CD4-positive, alpha-beta memory T cell (primary cell): Measurements from ENCODE around the gene MLLT6. TPM values are rescaled to one million over a fixed set of nuclear protein-coding genes. Genes with fewer than 3 reads are reported as not detected.

Experiments used
- CTCF ChIA-PET: fragments of 350-600 bp; sonication (Branson Sonifier 250); formaldehyde crosslinking; loops from one replicate; lab custom pipeline; 2021; ENCODE audit warnings: inconsistent platforms; ENCODE audit not compliant: partially characterized antibody; lab: Charles Lee
- POLR2A ChIA-PET: fragments of 350-600 bp; sonication (Branson Sonifier 250); formaldehyde crosslinking; loops from one replicate; lab custom pipeline; 2021; ENCODE audit not compliant: partially characterized antibody; lab: Charles Lee
- DNase-seq, 5 donors: peaks; one replicate each; pipeline versions ENCODE4 v3.0.0 to v3.0.0-alpha.2; 2020 to 2022; ENCODE audit warnings: mixed read lengths in 1 of 5
- H3K27ac ChIP-seq: one replicate; pipeline ENCODE4 v1.7.0; 2013; ENCODE audit warnings: low read depth, low read length
- H3K27me3 ChIP-seq: 2 replicates; pipeline ENCODE4 v1.7.0; 2013; ENCODE audit warnings: mild to moderate bottlenecking, low read length, moderate library complexity; ENCODE audit not compliant: insufficient read depth
- H3K36me3 ChIP-seq: 2 replicates; pipeline ENCODE4 v1.7.0; 2013; ENCODE audit warnings: mild to moderate bottlenecking, low read length, moderate library complexity; ENCODE audit not compliant: insufficient read depth
- H3K4me1 ChIP-seq: 2 replicates; pipeline ENCODE4 v1.7.0; 2013; ENCODE audit warnings: mild to moderate bottlenecking, low read length, moderate library complexity; ENCODE audit not compliant: insufficient read depth
- H3K4me3 ChIP-seq, 2 donors: one replicate each; pipeline ENCODE4 v1.7.0; 2013; ENCODE audit warnings: low read length in 2 of 2, mild to moderate bottlenecking in 1 of 2
- H3K9me3 ChIP-seq, 2 donors: one replicate each; pipeline ENCODE4 v1.7.0; 2013; ENCODE audit warnings: low read length in 2 of 2, control low read depth in 1 of 2; ENCODE audit not compliant: control insufficient read depth in 1 of 2
- H3K27ac Mint-ChIP-seq, 7 donors: one replicate each; pipeline ENCODE4 v1.8.0; 2020 to 2021; ENCODE audit warnings: mixed read lengths in 7 of 7, mild to moderate bottlenecking in 6 of 7, inconsistent platforms in 3 of 7, moderate library complexity in 3 of 7
- H3K27me3 Mint-ChIP-seq, 2 donors: one replicate each; pipeline ENCODE4 v1.8.0; 2020 to 2021; ENCODE audit warnings: mixed read lengths in 2 of 2
- H3K36me3 Mint-ChIP-seq, 2 donors: one replicate each; pipeline ENCODE4 v1.8.0; 2020 to 2021; ENCODE audit warnings: mixed read lengths in 2 of 2, inconsistent platforms in 1 of 2, mild to moderate bottlenecking in 1 of 2
- H3K4me1 Mint-ChIP-seq, 4 donors: one replicate each; pipeline ENCODE4 v1.8.0; 2020 to 2021; ENCODE audit warnings: mixed read lengths in 4 of 4, mild to moderate bottlenecking in 1 of 4
- H3K4me3 Mint-ChIP-seq, 8 donors: one replicate each; pipeline ENCODE4 v1.8.0; 2020 to 2021; ENCODE audit warnings: mixed read lengths in 8 of 8, mild to moderate bottlenecking in 7 of 8, moderate library complexity in 6 of 8, inconsistent platforms in 3 of 8
- H3K9me3 Mint-ChIP-seq, 8 donors: one replicate each; pipeline ENCODE4 v1.8.0; 2020 to 2021; ENCODE audit warnings: mixed read lengths in 8 of 8, mild to moderate bottlenecking in 5 of 8, inconsistent platforms in 3 of 8, moderate library complexity in 1 of 8
- intact Hi-C: fragments of 100-400 bp; cut with micrococcal nuclease; formaldehyde crosslinking; loops from one replicate; pipeline ENCODE4 v1.15.1; 2023
- polyA plus RNA-seq, 2 donors: library from polyadenylated mRNA; unstranded; fragments of 300-500 nt; fragmentation: Illumina TruSeq; gene quantifications; one replicate each; pipeline ENCODE4 v1.2.3, GENCODE V29; 2021
- total RNA-seq, 2 experiments: library from RNA; stranded (reverse); gene quantifications; one replicate each; pipeline ENCODE4 v1.2.3, GENCODE V29; 2021

The MLLT6 gene
- total and polyA plus RNA-seq, 4 experiments from 2014 or later, result 3.0 to 505 (median 254) TPM

DNA sequence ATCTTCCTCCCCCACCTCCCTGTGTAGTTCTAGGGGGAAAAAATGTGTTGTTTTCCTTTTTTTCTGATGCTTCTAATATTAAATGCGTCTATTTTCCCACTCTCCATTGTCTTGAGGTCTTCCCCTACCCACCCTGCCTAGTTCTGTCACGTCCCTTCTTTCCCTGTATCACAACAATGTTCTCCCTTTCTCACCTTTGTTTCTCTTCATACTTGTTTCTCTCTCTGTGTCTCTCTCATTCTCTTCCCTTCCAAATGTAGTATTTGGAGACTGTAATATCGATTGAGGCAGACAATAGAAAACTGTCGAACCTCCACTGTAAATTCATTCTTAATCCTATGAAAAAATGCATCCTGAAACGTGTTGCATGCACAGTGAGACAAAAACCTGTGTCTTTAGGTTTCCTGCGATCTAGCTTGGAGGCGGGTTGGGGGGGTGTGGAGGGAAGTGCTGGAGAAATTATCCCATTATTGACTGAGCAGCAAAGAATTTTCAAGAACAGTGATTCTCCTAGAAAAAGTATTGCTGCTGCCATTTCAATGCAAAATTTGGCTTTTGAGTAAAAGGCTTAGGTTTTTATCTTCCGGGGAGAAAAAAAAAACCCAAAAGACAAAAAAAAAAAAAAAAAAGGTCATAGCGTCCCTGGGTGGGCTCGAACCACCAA lies 46.2 kb downstream of the MLLT6 start:
- H3K4me3 ChIP-seq, result peak overlapping the region; percentile 46 to 94

DNA sequence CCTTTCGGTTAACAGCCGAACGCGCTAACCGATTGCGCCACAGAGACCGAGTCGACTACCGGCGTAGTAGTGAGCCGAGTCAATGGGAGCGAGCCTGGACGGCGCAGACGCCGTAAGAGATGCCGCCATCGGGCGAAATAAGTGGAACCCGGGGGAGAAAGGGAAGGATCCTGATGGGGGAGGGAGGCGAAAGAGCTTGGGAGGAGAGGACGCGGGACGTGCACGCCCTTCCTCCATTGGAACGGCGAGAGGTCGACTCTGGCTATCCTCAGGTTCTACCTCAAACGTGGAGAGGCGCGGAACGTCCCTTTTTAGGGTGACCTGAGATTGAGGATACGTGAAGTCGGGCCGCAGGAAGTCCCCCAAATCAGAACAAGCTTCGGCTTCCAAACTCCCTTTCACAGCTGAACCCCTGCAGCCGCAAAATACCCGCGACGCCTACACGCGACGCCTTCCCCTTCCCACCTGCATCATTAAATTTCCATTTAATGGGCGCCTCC lies 46.8 kb downstream of the MLLT6 start:
- peaks cover 25 to 57% (median 44%) of the 10 kb centered on the region in 4 donors for H3K4me1 Mint-ChIP-seq
- H3K9me3 Mint-ChIP-seq, result peaks cover 0 to 14% (median 0%) of the 10 kb centered on the region in 8 donors
- peaks cover 8 to 17% of the 10 kb centered on the region in 2 donors for H3K27me3 Mint-ChIP-seq
- ChIA-PET CTCF (interaction anchor here (0.9 to 1.4 kb wide), 7 partner anchors 12 to 194 kb away, joined by 3 to 10 read pairs (median 4); no protein-coding TSS in a partner anchor), POLR2A (interaction anchor here (0.6 to 5.5 kb wide), 22 partner anchors 11 to 448 kb away, joined by 3 to 50 read pairs (median 6); partner anchors contain the start of genes CISD3, CWC25, LASP1 and MLLT6)
- H3K36me3 Mint-ChIP-seq, result peaks cover 18 to 34% of the 10 kb centered on the region in 2 donors
- peaks cover 15% of the 10 kb centered on the region for H3K36me3 ChIP-seq
- H3K27me3 ChIP-seq, result peaks cover 29% of the 10 kb centered on the region
- peaks cover 61% of the 10 kb centered on the region for H3K4me1 ChIP-seq
- H3K9me3 ChIP-seq, result no peaks in the 10 kb centered on the region
- H3K4me3 Mint-ChIP-seq, result peak overlapping the region; percentile 95 to 100 (median 99)
- intact Hi-C loops, result loop anchor here (1.0 to 5.0 kb wide), 10 partner anchors 24 to 401 kb away; partner anchors contain the start of genes CWC25, PIP4K2B and RPL23
- peak overlapping the region; percentile 67 to 94 for H3K4me3 ChIP-seq
- peak overlapping the region; percentile 84 for H3K27ac ChIP-seq
- peak; percentile 85 to 87 (median 86) for DNase-seq
- H3K27ac Mint-ChIP-seq, result peak overlapping the region; percentile 93 to 100 (median 98)

More for the DNA sequence above, 46.2 kb downstream of the MLLT6 start:
- H3K36me3 ChIP-seq, result peaks cover 13% of the 10 kb centered on the region
- H3K27ac ChIP-seq, result peak overlapping the region; percentile 84
- H3K9me3 Mint-ChIP-seq, result peaks cover 0 to 14% (median 0%) of the 10 kb centered on the region in 8 donors
- peaks cover 18 to 31% of the 10 kb centered on the region in 2 donors for H3K36me3 Mint-ChIP-seq
- peaks cover 35% of the 10 kb centered on the region for H3K27me3 ChIP-seq
- ChIA-PET POLR2A (interaction anchor here (0.8 to 5.5 kb wide), 16 partner anchors 11 to 403 kb away, joined by 3 to 50 read pairs (median 8); partner anchors contain the start of genes CISD3, LASP1, MLLT6 and PIP4K2B), CTCF (interaction anchor here (1.0 to 1.4 kb wide), 5 partner anchors 15 to 193 kb away, joined by 3 to 10 read pairs (median 4); no protein-coding TSS in a partner anchor)
- peak overlapping the region; percentile 95 to 100 (median 99) for H3K4me3 Mint-ChIP-seq
- peak in 1 of 5 donors; percentile 31 for DNase-seq
- H3K4me1 Mint-ChIP-seq, result peaks cover 27 to 63% (median 48%) of the 10 kb centered on the region in 4 donors
- peaks cover 64% of the 10 kb centered on the region for H3K4me1 ChIP-seq
- peak overlapping the region; percentile 93 to 100 (median 98) for H3K27ac Mint-ChIP-seq
- H3K9me3 ChIP-seq, result no peaks in the 10 kb centered on the region
- peaks cover 14 to 23% of the 10 kb centered on the region in 2 donors for H3K27me3 Mint-ChIP-seq
- intact Hi-C loops, result loop anchor here (5.0 kb wide), 3 partner anchors 74 to 194 kb away; partner anchors contain the start of gene RPL23

DNA sequence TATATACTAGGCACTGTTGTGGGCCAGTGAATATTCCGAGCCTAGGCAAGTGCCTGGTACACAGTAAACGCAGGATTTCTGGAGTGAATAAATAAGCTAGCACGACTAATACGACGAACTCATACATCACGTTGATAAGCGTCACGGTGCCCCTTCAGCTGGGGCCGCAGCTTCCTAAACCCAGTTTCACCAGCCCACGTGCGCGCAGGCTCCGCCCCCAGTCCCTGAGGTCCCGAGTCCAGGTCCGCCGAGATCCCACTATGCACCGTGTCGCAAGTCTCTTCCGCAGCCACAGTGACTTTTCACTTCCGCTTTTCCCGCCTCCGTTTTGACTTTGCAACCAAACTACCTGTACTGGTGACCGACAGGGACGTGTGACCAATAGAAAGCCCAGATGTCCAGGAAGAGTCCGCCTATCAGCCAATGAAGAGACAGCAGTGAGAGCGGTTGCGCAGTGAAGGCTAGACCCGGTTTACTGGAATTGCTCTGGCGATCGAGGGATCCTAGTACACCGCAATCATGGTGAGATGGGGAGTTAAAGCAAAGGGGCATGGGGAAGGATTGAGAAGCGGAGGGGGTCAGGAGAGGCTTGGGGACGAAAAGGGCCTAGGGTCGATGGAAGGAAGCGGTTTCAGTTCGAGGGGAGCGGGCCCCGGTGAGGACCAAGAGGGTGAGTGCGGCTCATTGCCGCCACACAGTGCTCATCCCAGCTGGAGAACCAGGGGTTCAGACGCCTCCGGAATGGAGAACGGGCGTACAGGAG lies 47.4 kb downstream of the MLLT6 start, which contains the start of gene PSMB3:
PSMB3 (plus strand) TSS at position 434 of the 763 bp plus-strand sequence; CDS start at position 520, 86 bp downstream.
- peaks cover 15% of the 10 kb centered on the region for H3K36me3 ChIP-seq

DNA sequence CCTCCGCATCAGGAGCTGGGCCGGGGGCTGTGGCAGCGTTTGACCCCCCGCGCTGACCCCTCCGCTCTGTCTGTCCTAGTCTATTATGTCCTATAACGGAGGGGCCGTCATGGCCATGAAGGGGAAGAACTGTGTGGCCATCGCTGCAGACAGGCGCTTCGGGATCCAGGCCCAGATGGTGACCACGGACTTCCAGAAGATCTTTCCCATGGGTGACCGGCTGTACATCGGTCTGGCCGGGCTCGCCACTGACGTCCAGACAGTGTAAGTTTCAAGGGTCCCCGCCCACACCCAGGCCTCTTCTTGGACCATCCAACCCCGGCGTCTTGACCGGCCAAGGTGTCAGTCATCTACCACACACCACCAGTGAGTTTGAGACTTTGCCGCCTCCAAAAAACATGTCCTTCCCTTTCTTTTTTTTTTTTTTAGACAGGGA lies 48.0 kb downstream of the MLLT6 start:
- intact Hi-C loops, result loop anchor here (2.0 to 5.0 kb wide), 5 partner anchors 72 to 400 kb away; partner anchors contain the start of genes CWC25 and RPL23
- Mint-ChIP-seq H3K27me3 (peaks cover 5 to 16% of the 10 kb centered on the region in 2 donors), H3K36me3 (peaks cover 18 to 37% of the 10 kb centered on the region in 2 donors), H3K4me1 (peaks cover 24 to 57% (median 42%) of the 10 kb centered on the region in 4 donors), H3K4me3 (peak overlapping the region; percentile 95 to 100 (median 99)), H3K9me3 (peaks cover 0 to 14% (median 0%) of the 10 kb centered on the region in 8 donors), H3K27ac (peak overlapping the region; percentile 5 to 100 (median 93))
- CTCF ChIA-PET, result no interaction called here
- peak overlapping the region; percentile 84 for H3K27ac ChIP-seq
- peaks cover 21% of the 10 kb centered on the region for H3K27me3 ChIP-seq
- H3K4me1 ChIP-seq, result peaks cover 52% of the 10 kb centered on the region
- H3K36me3 ChIP-seq, result peaks cover 19% of the 10 kb centered on the region
- DNase-seq, result no peak
- no peaks in the 10 kb centered on the region for H3K9me3 ChIP-seq
- peak overlapping the region; percentile 81 to 94 for H3K4me3 ChIP-seq
- POLR2A ChIA-PET, result interaction anchor here (1.6 to 5.5 kb wide), 6 partner anchors 9 to 100 kb away, joined by 6 to 50 read pairs (median 15); partner anchors contain the start of genes CWC25, MLLT6, PIP4K2B and RPL23

More for the DNA sequence above, 47.4 kb downstream of the MLLT6 start, which contains the start of gene PSMB3:
- Mint-ChIP-seq H3K9me3 (peaks cover 0 to 14% (median 0%) of the 10 kb centered on the region in 8 donors), H3K27ac (peak within 1 kb of the TSS; percentile 93 to 100 (median 98)), H3K27me3 (peaks cover 7 to 16% of the 10 kb centered on the region in 2 donors), H3K4me3 (peak within 1 kb of the TSS; percentile 95 to 100 (median 99)), H3K36me3 (peaks cover 18 to 34% of the 10 kb centered on the region in 2 donors), H3K4me1 (peaks cover 25 to 57% (median 43%) of the 10 kb centered on the region in 4 donors)
- intact Hi-C loops, result loop anchor here (1.0 to 5.0 kb wide), 10 partner anchors 24 to 400 kb away; partner anchors contain the start of genes CWC25, PIP4K2B and RPL23
- CTCF ChIA-PET, result interaction anchor here (0.9 to 1.4 kb wide), 7 partner anchors 11 to 194 kb away, joined by 3 to 10 read pairs (median 4); no protein-coding TSS in a partner anchor
- H3K4me3 ChIP-seq, result peak within 1 kb of the TSS; percentile 81 to 94
- DNase-seq, result peak; percentile 95 to 99 (median 97)
- peak within 1 kb of the TSS; percentile 84 for H3K27ac ChIP-seq
- peaks cover 24% of the 10 kb centered on the region for H3K27me3 ChIP-seq
- peaks cover 56% of the 10 kb centered on the region for H3K4me1 ChIP-seq
- H3K9me3 ChIP-seq, result no peaks in the 10 kb centered on the region
- POLR2A ChIA-PET, result interaction anchor here (0.6 to 5.5 kb wide), 21 partner anchors 10 to 447 kb away, joined by 3 to 50 read pairs (median 6); partner anchors contain the start of genes CISD3, CWC25, LASP1 and MLLT6

DNA sequence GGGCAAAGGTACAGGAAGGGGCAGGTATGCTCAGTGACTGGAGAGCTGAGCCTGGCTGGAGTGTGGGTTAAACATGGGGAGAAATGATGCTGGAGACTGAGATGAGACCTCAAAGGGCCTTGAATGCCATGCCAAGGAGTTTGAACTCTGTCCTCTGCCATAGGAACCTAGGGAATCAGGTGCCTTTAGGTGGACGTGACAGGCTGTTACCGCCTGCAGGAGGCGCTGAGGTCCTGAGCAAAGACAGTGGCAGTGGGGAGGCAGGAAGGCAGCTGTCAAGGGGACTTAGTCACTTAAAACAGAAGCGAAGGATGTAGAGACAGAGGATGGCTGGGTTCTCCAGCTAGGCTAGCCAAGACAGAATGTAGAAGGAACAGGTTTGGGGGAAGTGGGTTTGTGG lies 56.5 kb downstream of the MLLT6 start:
- peak overlapping the region in 5 of 7 donors; percentile 64 to 85 (median 80) for H3K27ac Mint-ChIP-seq
- peak in 1 of 5 donors; percentile 15 for DNase-seq
- no peaks in the 10 kb centered on the region for H3K27me3 Mint-ChIP-seq
- peaks cover 3% of the 10 kb centered on the region for H3K4me1 ChIP-seq
- peaks cover 67% of the 10 kb centered on the region for H3K36me3 ChIP-seq
- H3K4me3 ChIP-seq, result no peak overlapping the region
- ChIA-PET CTCF (no interaction called here), POLR2A (interaction anchor here (0.9 to 2.3 kb wide), 3 partner anchors 9 to 32 kb away, joined by 3 to 9 read pairs (median 4); partner anchors contain the start of genes CISD3 and PSMB3)
- no peaks in the 10 kb centered on the region for H3K9me3 ChIP-seq
- peaks cover 0 to 11% (median 7%) of the 10 kb centered on the region in 4 donors for H3K4me1 Mint-ChIP-seq
- no peak overlapping the region for H3K4me3 Mint-ChIP-seq
- no peaks in the 10 kb centered on the region for H3K27me3 ChIP-seq
- H3K36me3 Mint-ChIP-seq, result peaks cover 59 to 71% of the 10 kb centered on the region in 2 donors
- intact Hi-C loops, result no loop called here
- H3K9me3 Mint-ChIP-seq, result no peaks in the 10 kb centered on the region
- H3K27ac ChIP-seq, result no peak overlapping the region

DNA sequence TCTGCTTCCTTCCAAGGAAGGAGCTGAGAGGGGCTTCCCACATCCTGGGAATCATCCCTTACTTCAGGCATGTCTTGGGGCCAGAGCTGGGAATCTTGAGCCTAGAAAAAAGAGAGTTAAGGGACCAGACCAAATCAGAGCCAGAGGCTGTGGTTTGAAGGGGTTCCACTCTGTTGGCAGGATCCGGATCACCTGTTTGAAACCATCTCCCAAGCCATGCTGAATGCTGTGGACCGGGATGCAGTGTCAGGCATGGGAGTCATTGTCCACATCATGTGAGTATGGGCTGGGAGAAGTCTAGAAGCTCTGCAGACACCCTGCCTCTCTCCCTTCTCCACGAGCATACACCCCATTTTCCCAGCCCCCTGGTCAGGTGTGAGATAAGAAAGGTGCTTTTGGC lies 57.2 kb downstream of the MLLT6 start:
- peaks cover 3% of the 10 kb centered on the region for H3K4me1 ChIP-seq
- H3K36me3 ChIP-seq, result peaks cover 72% of the 10 kb centered on the region
- intact Hi-C loops, result no loop called here
- ChIA-PET POLR2A (interaction anchor here (0.9 to 2.3 kb wide), 2 partner anchors 10 to 31 kb away, joined by 4 to 9 read pairs; partner anchors contain the start of genes CISD3 and PSMB3), CTCF (no interaction called here)
- no peak overlapping the region for H3K4me3 Mint-ChIP-seq
- no peak for DNase-seq
- H3K36me3 Mint-ChIP-seq, result peaks cover 63 to 77% of the 10 kb centered on the region in 2 donors
- no peak overlapping the region for H3K27ac ChIP-seq
- H3K9me3 ChIP-seq, result no peaks in the 10 kb centered on the region
- no peaks in the 10 kb centered on the region for H3K27me3 ChIP-seq
- no peak overlapping the region for H3K4me3 ChIP-seq
- no peaks in the 10 kb centered on the region for H3K9me3 Mint-ChIP-seq
- no peaks in the 10 kb centered on the region for H3K27me3 Mint-ChIP-seq
- peak overlapping the region in 2 of 7 donors; percentile 24 to 27 for H3K27ac Mint-ChIP-seq
- H3K4me1 Mint-ChIP-seq, result peaks cover 1 to 11% (median 7%) of the 10 kb centered on the region in 4 donors
